Adrenal gland (tissue), 5 donors: Measurements from ENCODE around the gene NRXN2.

Source experiments
- CTCF ChIP-seq, 6 experiments: fragments of 450-650 bp in 4 of 6; fragments of 200-600 bp in 2 of 6; sonication (generic) in 1 of 6; IDR thresholded peaks; 1 replicate in 5 of 6; 2 replicates in 1 of 6; pipeline versions ENCODE4 v1.5.1 to v1.8.0; 2016 to 2021; ENCODE audit warnings: antibody characterized with exemption in 6 of 6, mild to moderate bottlenecking in 2 of 6, moderate library complexity in 1 of 6
- POLR2A ChIP-seq, 2 donors: fragments of 450-650 bp; IDR thresholded peaks; one replicate each; pipeline ENCODE4 v1.6.1; 2017; ENCODE audit warnings: antibody characterized with exemption in 2 of 2, mild to moderate bottlenecking in 2 of 2, moderate library complexity in 1 of 2
- donor health status: DM: no; HTN: no; CAD: no.

GRCh38 chr11:64721359-64721699 lies 1.7 kb downstream of the NRXN2 start:
- TF ChIP-seq CTCF (IDR thresholded peaks at IDR 0.05) (no peak), POLR2A (IDR thresholded peaks at IDR 0.05) (no peak)
